Measurements from ENCODE around the gene OSGIN1. TPM values are rescaled to one million over a fixed set of nuclear protein-coding genes. Genes with fewer than 3 reads are reported as not detected.
"Not testable (repeated sequence)": the region's sequence is repeated elsewhere in the genome, so short reads cannot be mapped to it uniquely, and the experiment has no call there.

OSGIN1 gene
- total RNA-seq, 4 donors from 2014 or later, result 5.9 to 15.7 (median 13.3) TPM

DNA sequence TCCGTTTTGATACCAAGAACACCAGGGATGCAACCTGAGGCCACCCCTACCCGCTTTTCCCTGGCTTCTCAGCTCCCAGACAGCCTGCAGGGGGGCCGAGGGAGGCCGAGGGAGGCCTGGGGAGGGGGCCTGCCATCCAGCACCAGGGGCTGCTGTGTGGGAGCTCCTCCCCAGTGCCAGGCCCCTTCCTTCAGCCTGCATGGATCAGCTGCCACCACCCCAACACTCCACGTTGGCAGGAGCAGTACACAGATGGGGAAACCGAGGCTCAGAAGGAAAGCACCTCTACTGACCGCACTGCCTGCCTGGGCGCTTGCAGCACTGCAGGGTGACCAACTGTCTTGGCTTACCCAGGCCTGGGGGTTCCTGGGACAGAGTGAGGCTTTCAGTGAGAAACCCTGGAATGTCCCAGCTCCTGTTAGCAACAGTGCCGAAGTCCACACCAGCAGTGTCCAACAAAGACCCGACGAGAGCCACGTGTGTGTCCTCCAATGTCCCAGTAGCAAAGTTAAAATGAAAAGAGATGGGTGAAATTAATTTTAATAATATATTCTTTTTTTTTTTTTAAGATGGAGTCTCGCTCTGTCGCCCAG lies 5.3 kb upstream of the OSGIN1 start:
- TF ChIP-seq, protein P1, sequence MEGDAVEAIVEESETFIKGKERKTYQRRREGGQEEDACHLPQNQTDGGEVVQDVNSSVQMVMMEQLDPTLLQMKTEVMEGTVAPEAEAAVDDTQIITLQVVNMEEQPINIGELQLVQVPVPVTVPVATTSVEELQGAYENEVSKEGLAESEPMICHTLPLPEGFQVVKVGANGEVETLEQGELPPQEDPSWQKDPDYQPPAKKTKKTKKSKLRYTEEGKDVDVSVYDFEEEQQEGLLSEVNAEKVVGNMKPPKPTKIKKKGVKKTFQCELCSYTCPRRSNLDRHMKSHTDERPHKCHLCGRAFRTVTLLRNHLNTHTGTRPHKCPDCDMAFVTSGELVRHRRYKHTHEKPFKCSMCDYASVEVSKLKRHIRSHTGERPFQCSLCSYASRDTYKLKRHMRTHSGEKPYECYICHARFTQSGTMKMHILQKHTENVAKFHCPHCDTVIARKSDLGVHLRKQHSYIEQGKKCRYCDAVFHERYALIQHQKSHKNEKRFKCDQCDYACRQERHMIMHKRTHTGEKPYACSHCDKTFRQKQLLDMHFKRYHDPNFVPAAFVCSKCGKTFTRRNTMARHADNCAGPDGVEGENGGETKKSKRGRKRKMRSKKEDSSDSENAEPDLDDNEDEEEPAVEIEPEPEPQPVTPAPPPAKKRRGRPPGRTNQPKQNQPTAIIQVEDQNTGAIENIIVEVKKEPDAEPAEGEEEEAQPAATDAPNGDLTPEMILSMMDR (IDR thresholded peaks at IDR 0.05), result no peak
- ATAC-seq (ENCODE audit: low FRiP score) (no peak), DNase-seq (ENCODE audit: low spot score) (no peak)

DNA sequence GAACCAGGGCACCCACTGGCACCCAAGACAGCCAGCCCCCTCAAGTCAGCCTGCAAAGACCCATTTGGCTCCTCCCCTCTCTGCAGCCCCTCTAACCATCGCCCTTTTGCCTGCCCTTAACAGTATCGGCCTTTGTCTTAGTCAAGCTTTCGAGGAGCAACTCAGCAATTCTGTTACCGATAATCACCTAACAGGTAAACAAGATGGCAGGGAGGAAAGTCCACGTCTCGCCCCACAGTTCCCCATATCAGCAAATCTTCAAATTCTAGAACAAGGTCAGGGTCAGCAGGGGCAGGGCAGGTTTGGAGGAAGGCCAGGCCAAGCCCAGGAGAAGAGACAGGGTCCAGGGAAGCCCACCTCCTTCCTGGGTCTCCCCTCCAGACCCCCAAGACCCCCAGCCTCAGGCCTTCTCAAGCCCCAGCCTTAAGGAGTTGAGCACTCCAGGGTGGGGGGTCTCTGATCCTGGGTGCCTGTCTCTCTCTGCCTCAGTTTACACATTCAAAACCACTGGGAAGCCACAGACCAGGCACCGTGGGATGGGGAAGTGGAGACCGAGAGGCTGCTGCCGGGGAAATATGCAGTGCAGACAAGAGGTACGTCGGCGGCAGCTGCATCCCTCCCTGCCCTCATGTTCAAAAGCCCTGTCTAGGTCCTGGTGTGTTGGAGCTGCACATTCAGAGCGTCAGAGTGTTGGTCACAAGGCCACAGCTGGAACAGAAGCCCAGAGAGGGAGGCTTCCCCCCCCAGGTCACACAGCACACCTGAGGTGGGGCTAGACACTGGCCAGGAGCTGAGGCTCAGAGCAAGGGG lies 3.9 kb upstream of the OSGIN1 start:
- no peak for ATAC-seq (ENCODE audit: low FRiP score)
- TF ChIP-seq, protein P1 (IDR thresholded peaks at IDR 0.05), result no peak

DNA sequence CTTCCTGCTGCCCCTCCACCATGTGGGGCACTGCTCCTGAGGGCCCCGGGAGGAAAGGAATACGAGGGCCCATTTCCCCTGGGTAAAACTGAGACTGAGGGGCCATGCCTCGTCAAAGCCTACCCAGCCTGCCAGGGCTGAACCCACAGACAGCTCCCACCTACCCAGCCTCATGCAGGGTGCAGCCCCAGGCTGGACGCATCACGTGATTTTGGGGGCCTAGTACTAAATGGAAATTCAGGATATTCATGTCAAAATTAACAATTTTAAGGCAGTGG lies 3.4 kb upstream of the OSGIN1 start:
- TF ChIP-seq, protein P1 (IDR thresholded peaks at IDR 0.05), result no peak
- ATAC-seq (ENCODE audit: low FRiP score) (no peak), DNase-seq (ENCODE audit: low spot score) (no peak)

More for the DNA sequence above, 3.9 kb upstream of the OSGIN1 start:
- DNase-seq (ENCODE audit: low spot score), result no peak

DNA sequence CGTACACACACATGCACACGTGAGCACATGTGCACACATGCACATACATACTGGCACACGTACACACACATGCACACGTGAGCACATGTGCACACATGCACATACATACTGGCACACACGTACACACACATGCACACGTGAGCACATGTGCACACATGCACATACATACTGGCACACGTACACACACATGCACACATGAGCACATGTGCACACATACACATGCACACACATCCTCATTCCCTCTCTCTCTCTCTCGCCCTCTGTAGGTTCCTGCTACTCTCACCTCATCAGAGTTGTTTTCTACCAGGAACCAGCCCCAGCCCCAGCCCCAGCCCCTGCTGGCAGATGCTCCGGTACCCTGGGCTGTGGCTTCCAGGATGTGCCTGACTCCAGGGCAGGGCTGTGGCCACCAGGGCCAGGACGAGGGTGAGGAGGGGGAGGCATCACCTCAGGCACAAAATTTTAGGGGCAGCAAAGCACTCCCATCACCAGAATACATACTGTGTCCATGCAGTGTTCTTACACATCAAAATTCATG lies 2.1 kb upstream of the OSGIN1 start:
- not testable (repeated sequence) for DNase-seq (ENCODE audit: low spot score); ATAC-seq (ENCODE audit: low FRiP score)

DNA sequence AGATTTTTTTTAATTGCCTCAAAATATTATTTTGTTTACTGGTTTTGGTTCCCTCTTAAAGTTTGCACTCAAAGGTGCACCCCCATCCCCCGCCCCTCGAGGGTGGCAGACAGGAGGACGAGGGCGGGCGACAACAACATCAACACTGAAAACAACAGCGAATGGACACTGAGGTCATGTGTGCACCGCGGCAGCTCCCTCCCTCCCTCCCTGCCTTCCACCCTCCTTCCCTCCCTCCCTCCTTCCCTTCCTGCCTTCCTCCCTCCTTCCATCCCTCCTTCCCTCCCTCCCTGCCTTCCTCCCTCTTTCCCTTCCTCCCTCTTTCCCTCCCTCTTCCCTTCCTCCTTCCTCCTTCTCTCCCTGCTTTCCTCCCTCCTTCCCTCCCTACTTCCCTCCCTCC lies 1.5 kb upstream of the OSGIN1 start:
- TF ChIP-seq, protein P1 (IDR thresholded peaks at IDR 0.05), result no peak
- ATAC-seq (ENCODE audit: low FRiP score) (no peak), DNase-seq (ENCODE audit: low spot score) (no peak)

DNA sequence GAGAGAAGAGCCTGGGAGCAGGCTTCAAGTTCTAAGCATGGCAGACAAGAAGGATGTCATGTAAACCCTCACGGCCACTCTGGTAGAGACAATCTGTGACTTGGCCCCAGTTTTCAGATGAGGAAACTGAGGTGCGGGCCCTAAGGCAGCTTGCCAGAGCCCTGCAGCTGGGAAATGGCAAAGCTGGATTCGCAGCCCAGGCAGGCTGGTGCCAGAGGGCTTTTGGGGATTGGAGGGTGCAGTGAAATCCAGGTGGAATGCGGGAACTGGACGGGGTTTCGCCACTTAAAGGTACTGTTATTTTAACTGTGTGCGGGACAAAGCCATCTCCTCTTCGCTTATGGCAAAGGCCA lies 477 bp upstream of the OSGIN1 start:
- TF ChIP-seq, protein P1 (IDR thresholded peaks at IDR 0.05), result no peak
- DNase-seq (ENCODE audit: low spot score) (no peak), ATAC-seq (ENCODE audit: low FRiP score) (peak; percentile 46)

DNA sequence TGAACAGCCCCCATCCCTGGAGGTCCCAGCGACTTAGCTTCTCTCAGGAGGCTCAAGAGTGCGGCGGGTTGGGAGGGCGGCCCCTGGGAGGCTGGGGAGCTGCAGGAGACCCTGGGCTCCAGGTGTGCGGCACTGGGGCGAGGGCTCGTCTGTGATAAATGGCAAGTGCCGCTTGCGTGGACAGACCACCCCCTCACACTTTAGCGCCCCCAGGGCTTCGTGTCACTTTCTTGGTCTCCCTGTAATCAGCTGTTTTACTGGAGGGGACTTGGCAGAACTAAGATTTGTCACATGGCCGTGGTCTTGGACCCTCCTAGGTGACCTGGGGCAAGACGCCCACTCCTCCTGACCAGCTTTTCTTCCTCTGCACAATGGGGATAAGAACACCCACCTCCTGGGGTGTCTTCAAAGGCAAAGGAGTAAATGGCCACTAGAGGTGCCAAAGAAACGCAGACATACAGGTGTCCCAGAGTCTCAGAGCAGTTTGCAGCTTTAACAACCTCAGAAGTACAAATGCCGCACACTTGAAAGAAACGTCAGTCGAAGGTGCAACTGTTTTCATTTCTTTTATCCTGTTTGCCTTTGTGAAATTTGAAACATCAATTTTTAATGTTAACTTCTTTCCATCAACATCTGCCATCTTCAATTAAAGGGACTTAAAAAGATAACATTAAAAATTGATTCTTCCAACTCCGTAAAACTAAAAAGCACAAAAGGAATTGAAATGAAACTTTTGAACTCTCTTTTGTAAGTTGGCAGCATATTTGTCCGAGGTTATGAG lies 946 bp downstream of the OSGIN1 start:
- DNase-seq (ENCODE audit: low spot score) (no peak), ATAC-seq (ENCODE audit: low FRiP score) (no peak)
- TF ChIP-seq, protein P1 (IDR thresholded peaks at IDR 0.05), result no peak

Data from omental fat pad (tissue), 4 donors.